Suprapubic skin (tissue), 4 donors: ENCODE data around the gene LIPG.

Experiments
- EP300 ChIP-seq: sonication (generic); formaldehyde crosslinking; IDR thresholded peaks from one replicate; pipeline ENCODE4 v1.6.1; 2017; ENCODE audit warnings: antibody characterized with exemption
- POLR2A ChIP-seq, 2 donors: fragments of 450-650 bp; IDR thresholded peaks; one replicate each; pipeline ENCODE4 v1.6.1; 2017; ENCODE audit warnings: antibody characterized with exemption in 2 of 2, mild to moderate bottlenecking in 2 of 2, moderate library complexity in 2 of 2
- POLR2AphosphoS5 ChIP-seq, 3 donors: sonication (generic); formaldehyde crosslinking; IDR thresholded peaks; one replicate each; pipeline ENCODE4 v1.6.1; 2017; ENCODE audit warnings: antibody characterized with exemption in 3 of 3
- TF ChIP-seq, protein P1 (sequence below), 2 donors: fragments of 200-600 bp in 1 of 2; fragments of 450-650 bp in 1 of 2; sonication (generic) in 1 of 2; IDR thresholded peaks; one replicate each; pipeline ENCODE4 v1.5.1; 2016 to 2019; ENCODE audit warnings: antibody characterized with exemption in 2 of 2, mild to moderate bottlenecking in 1 of 2, moderate library complexity in 1 of 2

DNA sequence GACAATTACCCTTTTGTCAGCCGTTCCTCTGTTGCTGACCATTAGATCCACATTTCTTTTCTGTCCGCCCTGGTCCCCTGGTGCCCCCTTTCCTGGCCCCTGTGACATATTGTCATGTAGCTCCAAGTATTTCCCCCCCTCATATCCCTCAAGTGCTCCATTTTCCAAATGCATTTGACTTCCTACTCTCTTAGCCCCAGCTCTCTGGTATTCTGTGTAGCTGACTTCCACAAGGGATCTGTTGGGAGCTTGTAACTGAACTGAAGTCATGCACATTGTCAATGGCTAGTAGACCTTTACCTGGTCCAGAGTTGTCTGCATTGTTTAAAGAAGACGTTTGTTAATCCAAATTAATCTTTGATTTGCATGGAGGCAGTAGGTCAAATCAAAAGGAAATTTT is 34.8 kb downstream of the LIPG start:
- TF ChIP-seq POLR2A (IDR thresholded peaks at IDR 0.05) (no peak), EP300 (no peak), POLR2AphosphoS5 (IDR thresholded peaks at IDR 0.05) (no peak)
- TF ChIP-seq, protein P1, sequence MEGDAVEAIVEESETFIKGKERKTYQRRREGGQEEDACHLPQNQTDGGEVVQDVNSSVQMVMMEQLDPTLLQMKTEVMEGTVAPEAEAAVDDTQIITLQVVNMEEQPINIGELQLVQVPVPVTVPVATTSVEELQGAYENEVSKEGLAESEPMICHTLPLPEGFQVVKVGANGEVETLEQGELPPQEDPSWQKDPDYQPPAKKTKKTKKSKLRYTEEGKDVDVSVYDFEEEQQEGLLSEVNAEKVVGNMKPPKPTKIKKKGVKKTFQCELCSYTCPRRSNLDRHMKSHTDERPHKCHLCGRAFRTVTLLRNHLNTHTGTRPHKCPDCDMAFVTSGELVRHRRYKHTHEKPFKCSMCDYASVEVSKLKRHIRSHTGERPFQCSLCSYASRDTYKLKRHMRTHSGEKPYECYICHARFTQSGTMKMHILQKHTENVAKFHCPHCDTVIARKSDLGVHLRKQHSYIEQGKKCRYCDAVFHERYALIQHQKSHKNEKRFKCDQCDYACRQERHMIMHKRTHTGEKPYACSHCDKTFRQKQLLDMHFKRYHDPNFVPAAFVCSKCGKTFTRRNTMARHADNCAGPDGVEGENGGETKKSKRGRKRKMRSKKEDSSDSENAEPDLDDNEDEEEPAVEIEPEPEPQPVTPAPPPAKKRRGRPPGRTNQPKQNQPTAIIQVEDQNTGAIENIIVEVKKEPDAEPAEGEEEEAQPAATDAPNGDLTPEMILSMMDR (IDR thresholded peaks at IDR 0.05), result no peak
